ENCODE measurements around the gene TFCP2L1.
"Not testable (repeated sequence)": the region's sequence is repeated elsewhere in the genome, so short reads cannot be mapped to it uniquely, and the experiment has no call there.

The TFCP2L1 gene

GRCh38 chr2:121241466-121241865, 43.5 kb downstream of the TFCP2L1 start:
- DNase-seq, result no peak

DNA sequence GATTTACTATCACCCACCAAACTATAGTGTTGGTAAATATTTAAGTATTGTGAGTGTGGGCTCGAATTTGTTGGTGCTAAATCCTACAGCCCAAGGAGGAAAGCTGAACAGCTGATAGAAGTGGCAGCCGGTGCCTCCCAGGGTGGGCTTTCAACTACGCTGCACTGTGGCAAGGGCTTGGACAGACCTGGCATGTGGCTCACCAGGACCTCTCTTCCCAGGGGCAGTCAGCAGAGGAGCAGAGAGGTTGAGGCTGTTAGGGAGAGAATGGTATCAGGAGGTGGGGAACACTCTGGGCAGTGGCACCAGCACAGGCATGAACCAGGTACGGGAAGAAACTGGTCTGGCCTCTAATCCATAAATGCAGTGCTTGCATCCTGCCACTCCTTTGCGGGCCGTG, 44.6 kb downstream of the TFCP2L1 start:
- no peak for DNase-seq

- no peak for DNase-seq
Observed at GRCh38 chr2:121239969-121240368, 45.0 kb downstream of the TFCP2L1 start.

GRCh38 chr2:121239471-121239870, 45.5 kb downstream of the TFCP2L1 start:
- DNase-seq, result no peak

- DNase-seq, result no peak
Observed at GRCh38 chr2:121238828-121239227, 46.2 kb downstream of the TFCP2L1 start.

GRCh38 chr2:121237980-121238665, 46.9 kb downstream of the TFCP2L1 start:
- DNase-seq, result no peak

DNA sequence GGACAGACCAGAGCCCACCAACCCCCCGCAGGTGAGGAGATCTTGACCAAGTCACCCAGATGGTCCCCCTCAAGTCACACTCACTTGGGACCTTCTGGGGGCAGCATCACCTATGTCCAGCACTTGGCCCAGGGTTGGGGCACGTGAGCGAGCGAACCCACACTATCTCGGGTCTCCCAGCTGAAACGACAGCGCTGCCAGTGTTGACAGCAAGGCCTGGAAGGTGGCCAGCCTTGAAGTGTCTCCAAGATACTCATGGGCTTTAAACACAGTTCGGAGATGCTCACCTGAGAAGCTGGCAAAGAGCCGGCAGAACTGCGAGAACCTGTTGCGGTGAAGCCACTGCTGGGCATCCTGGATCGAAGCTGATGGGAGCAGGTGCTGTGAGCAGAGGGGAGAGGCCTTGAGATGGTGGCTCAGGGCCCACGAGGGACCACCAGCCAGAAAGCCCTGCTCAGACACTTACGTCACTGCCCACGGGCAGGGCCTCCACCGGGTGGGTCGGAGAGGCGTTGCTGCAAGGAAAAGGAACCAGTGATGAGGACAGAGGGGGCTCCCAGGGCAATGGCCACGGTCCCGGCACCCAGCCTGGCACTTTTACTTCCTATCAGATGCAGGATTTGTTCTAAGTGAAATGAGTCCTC, 47.5 kb downstream of the TFCP2L1 start:
- no peak for DNase-seq

DNA sequence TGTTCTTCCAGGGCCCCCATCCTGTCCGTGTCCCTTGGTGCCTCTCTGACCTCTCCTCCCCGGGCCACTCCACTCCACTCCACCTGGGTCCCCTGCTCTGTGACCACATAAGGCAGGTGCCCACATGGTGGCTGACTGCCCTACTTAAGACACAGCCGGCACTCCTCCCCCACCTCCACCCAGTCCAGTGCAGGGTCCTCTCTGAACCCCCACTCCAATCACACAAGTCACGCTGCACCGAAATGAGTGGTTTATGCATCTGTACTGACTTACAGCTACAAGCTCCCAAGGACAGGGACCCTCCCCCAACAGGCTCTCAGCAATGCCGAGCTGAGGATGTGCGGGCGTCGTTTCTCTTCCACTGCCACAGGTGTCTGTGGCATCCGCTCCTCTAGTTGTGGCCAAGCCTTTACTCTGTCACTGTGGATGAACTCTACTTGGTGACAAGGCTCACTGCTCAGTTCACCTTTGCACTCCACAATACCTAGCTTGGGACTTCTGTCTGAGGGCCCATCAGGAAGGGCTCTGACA, 48.3 kb downstream of the TFCP2L1 start:
- no peak for DNase-seq

- no peak for DNase-seq
Observed at GRCh38 chr2:121236101-121236640, 48.8 kb downstream of the TFCP2L1 start.

GRCh38 chr2:121235542-121235941, 49.5 kb downstream of the TFCP2L1 start:
- no peak for DNase-seq

- no peak for DNase-seq
Observed at GRCh38 chr2:121234791-121235190, 50.2 kb downstream of the TFCP2L1 start.

DNA sequence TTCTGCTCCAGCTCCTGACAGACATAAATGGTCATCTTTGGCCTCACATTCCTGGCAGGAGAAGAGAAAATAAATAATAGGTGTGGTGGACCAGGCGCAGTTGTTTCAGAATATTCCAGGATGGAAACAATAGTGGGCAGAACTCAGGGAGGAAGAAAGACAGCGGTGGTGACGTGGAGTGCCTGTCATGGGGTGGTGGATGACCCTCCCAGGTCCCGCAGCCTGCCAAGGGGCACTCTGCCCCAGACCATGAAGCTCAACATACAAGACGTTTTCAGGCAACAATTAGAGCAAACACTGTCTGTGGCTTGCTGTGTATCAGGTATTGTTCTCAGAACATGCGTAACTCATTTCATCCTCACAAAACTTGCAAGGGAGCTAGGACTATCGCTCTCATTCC, 50.9 kb downstream of the TFCP2L1 start:
- DNase-seq, result no peak

DNA sequence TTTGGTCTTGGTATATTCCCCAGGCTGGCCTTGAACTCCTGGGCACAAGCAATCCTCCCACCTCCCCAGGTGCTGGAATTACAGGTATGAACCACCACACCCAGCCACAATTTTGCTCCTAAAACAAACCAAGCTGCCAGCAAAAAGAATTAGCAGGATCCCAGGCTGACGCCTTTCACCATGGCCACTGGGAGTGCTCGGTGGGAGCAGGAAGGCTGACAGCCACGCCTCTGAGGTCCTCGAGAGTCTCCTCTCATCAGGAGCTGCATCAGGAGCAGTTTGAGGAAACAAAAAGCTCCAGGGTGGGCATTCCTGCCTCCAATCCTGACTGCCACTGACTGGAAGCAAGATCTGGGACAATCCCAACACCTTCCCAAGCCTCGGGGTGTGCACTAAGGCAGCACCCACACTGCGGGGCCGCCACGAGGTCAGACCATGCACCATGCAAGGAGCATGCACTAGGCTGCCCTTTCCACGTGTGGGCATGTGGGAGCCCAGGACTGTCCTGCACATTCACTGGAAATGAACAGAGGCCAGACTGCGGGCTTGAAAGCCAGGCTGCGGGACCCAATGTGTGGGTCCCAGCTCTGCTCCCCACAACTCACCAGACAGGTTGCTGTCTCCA, 51.4 kb downstream of the TFCP2L1 start:
- DNase-seq, result no peak

DNA sequence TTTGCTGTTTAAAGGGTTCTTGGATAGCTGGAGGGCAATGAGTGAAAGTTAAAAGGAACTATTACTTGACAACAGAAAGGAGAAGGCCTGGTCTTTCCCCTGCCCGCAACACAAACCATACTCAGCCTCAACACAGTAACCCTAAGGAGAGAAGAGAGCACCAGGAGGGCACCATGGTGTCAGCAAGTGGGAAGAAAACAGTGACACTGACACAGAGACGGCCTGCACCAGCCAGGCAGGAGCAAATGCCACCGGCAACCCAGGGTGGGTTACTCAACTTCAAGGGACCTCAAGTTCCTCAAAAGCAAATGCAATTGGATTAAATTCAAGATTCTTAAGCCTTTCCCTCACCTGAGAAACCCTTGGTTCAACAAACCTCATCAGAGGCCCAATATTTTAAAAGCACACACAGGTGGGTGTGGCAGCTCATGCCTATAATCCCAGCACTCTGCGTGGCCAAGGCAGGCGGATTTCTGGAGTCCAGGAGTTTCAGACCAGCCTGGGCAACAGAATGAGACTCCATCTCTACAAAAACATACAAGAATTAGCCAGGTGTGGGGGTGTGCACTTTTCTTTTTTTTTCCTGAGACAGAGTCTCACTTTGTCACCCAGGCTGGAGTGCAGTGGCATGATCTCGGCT, 52.3 kb downstream of the TFCP2L1 start:
- no peak for DNase-seq

DNA sequence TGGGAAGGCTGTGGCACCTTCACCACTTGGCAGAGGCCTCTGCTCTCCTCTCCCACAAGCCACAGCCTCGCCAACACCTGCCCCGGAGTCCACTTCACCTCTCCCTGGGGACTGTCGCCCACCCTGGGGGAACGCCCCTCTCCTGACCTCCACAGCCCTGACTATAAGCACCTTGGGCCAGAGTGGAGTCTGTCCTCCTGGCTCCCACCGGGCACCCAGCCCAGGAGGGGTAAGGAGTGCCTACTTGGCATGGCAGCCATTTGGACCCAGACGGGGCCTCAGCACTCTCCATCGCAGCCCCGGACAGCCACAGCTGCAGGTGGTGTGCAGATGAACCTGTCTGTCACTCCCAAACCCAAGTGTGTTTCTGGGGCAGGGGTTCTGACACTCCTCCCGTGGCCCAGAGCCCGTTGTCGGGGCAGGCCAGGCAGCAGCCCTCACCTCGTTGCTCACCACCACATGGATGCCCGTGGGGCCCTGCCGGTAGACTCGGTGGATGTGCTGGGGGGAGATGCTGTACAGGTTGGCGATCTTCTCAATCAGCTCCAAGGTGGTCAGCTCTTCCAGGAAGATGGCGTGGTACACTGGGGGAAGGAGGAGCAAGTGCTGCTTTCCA, 53.5 kb downstream of the TFCP2L1 start:
- DNase-seq, result no peak

DNA sequence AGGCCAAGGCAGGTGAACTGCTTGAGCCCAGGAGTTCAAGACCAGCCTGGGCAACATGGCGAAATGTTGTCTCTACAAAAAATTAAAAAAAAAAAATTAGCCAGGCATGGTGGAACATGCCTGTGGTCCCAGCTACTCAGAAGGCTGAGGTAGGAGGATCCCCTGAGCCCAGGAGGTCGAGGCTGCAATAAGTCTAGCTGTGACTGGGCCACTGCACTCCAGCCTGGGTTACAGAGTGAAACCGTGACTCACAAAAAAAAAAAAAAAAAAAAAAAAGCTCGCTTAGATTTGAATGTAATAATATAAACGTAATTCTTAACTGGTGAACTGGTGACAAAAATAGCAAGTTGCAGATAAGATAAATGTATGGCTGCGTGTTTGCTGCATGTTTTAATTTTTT, 56.5 kb downstream of the TFCP2L1 start:
- DNase-seq, result no peak

GRCh38 chr2:121227381-121228144, 57.4 kb downstream of the TFCP2L1 start:
- not testable (repeated sequence) for DNase-seq

DNA sequence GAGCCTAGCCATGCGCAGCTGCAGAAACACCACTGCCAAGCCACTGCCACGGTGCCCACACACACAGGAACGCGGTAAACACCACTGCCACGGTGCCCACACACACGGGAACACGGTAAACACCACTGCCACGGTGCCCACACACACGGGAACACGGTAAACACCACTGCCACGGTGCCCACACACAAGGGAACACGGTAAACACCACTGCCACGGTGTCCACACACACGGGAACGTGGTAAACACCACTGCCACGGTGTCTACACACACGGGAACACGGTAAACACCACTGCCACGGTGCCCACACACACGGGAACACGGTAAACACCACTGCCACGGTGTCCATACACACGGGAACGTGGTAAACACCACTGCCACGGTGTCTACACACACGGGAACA, 59.3 kb downstream of the TFCP2L1 start:
- not testable (repeated sequence) for DNase-seq

GRCh38 chr2:121220995-121221394, 64.0 kb downstream of the TFCP2L1 start:
- no peak for DNase-seq

GRCh38 chr2:121219866-121220265, 65.1 kb downstream of the TFCP2L1 start:
- DNase-seq, result no peak

GRCh38 chr2:121218386-121218938, 66.5 kb downstream of the TFCP2L1 start:
- no peak for DNase-seq

- no peak for DNase-seq
Observed at GRCh38 chr2:121217627-121218026, 67.4 kb downstream of the TFCP2L1 start.
